ENCODE results near the gene TERT. TPM values are rescaled to one million over a fixed set of nuclear protein-coding genes. Genes with fewer than 3 reads are reported as not detected.

TERT gene
- total RNA-seq, 2 donors from 2014 or later: 3.6 TPM; not detected in 1

- DNase-seq (ENCODE audit: low spot score): no peak
- Histone ChIP-seq H3K36me3 (no peaks in the 10 kb centered on the region), H3K9me3 (no peaks in the 10 kb centered on the region), H3K4me1 (replicated peaks) (peaks cover 14% of the 10 kb centered on the region), H3K4me3 (no peak overlapping the region), H3K27ac (no peak overlapping the region), H3K27me3 (replicated peaks; ENCODE audit: insufficient read depth) (no peaks in the 10 kb centered on the region)
- intact Hi-C loops (cut with DNase I): no loop called here
- TF ChIP-seq POLR2A (IDR thresholded peaks at IDR 0.05) (no peak), CTCF (IDR thresholded peaks at IDR 0.05) (no peak), POLR2AphosphoS5 (IDR thresholded peaks at IDR 0.05) (no peak)
- WGBS: 73% methylated on average over 7 of the region's 7 CpGs
Measured at GRCh38 chr5:1312206-1312605, 17.3 kb upstream of the TERT start.

- no peak for DNase-seq (ENCODE audit: low spot score)
- intact Hi-C loops (cut with DNase I): no loop called here
- no peak for TF ChIP-seq POLR2AphosphoS5 (IDR thresholded peaks at IDR 0.05)
- no peak for TF ChIP-seq CTCF (IDR thresholded peaks at IDR 0.05)
- TF ChIP-seq POLR2A (IDR thresholded peaks at IDR 0.05): no peak
- peaks cover 14% of the 10 kb centered on the region for H3K4me1 ChIP-seq (replicated peaks)
- no peaks in the 10 kb centered on the region for H3K27me3 ChIP-seq (replicated peaks; ENCODE audit: insufficient read depth)
- no peaks in the 10 kb centered on the region for H3K9me3 ChIP-seq
- WGBS: 94% methylated on average over 15 of the region's 15 CpGs
- no peak overlapping the region for H3K4me3 ChIP-seq
- no peak overlapping the region for H3K27ac ChIP-seq
- no peaks in the 10 kb centered on the region for H3K36me3 ChIP-seq
Measured at GRCh38 chr5:1311439-1312055, 16.7 kb upstream of the TERT start.

- H3K4me3 ChIP-seq: no peak overlapping the region
- H3K27ac ChIP-seq: no peak overlapping the region
- H3K27me3 ChIP-seq (replicated peaks; ENCODE audit: insufficient read depth): no peaks in the 10 kb centered on the region
- H3K9me3 ChIP-seq: no peaks in the 10 kb centered on the region
- H3K4me1 ChIP-seq (replicated peaks): peaks cover 4% of the 10 kb centered on the region
- H3K36me3 ChIP-seq: no peaks in the 10 kb centered on the region
- no peak for DNase-seq (ENCODE audit: low spot score)
- 96% methylated on average over 7 of the region's 7 CpGs for WGBS
- intact Hi-C loops (cut with DNase I): no loop called here
- TF ChIP-seq CTCF (IDR thresholded peaks at IDR 0.05) (no peak), POLR2A (IDR thresholded peaks at IDR 0.05) (no peak), POLR2AphosphoS5 (IDR thresholded peaks at IDR 0.05) (no peak)
Measured at GRCh38 chr5:1310118-1310517, 15.2 kb upstream of the TERT start.

GRCh38 chr5:1304033-1304432 is 9.2 kb upstream of the TERT start:
- WGBS: 83% methylated on average over 2 of the region's 2 CpGs
- Histone ChIP-seq H3K36me3 (no peaks in the 10 kb centered on the region), H3K4me3 (no peak overlapping the region), H3K27ac (no peak overlapping the region), H3K9me3 (no peaks in the 10 kb centered on the region), H3K27me3 (replicated peaks; ENCODE audit: insufficient read depth) (no peaks in the 10 kb centered on the region), H3K4me1 (replicated peaks) (no peaks in the 10 kb centered on the region)
- intact Hi-C loops (cut with DNase I): no loop called here
- no peak for DNase-seq (ENCODE audit: low spot score)
- TF ChIP-seq POLR2A (IDR thresholded peaks at IDR 0.05) (no peak), POLR2AphosphoS5 (IDR thresholded peaks at IDR 0.05) (no peak), CTCF (IDR thresholded peaks at IDR 0.05) (no peak)

- 88% methylated on average over 2 of the region's 2 CpGs for WGBS
- Histone ChIP-seq H3K36me3 (no peaks in the 10 kb centered on the region), H3K27ac (no peak overlapping the region), H3K9me3 (no peaks in the 10 kb centered on the region), H3K4me1 (replicated peaks) (no peaks in the 10 kb centered on the region), H3K4me3 (no peak overlapping the region), H3K27me3 (replicated peaks; ENCODE audit: insufficient read depth) (no peaks in the 10 kb centered on the region)
- TF ChIP-seq CTCF (IDR thresholded peaks at IDR 0.05) (no peak), POLR2AphosphoS5 (IDR thresholded peaks at IDR 0.05) (no peak), POLR2A (IDR thresholded peaks at IDR 0.05) (no peak)
- DNase-seq (ENCODE audit: low spot score): no peak
- intact Hi-C loops (cut with DNase I): no loop called here
Measured at GRCh38 chr5:1302258-1302657, 7.4 kb upstream of the TERT start.

All from prostate gland (tissue), 2 donors.